Hepatocyte (in vitro differentiated cells): ENCODE measurements around the gene TMEM147. TPM values are rescaled to one million over a fixed set of nuclear protein-coding genes. Genes with fewer than 3 reads are reported as not detected.

Experiments used
- DNase-seq: peaks from one replicate; pipeline ENCODE4 v3.0.0-alpha.2; 2016; ENCODE audit warnings: low spot score
- H2AFZ ChIP-seq: fragments of 200-600 bp; sonication (generic); 2 replicates; pipeline ENCODE4 v1.6.0; 2016; ENCODE audit warnings: antibody characterized with exemption, mild to moderate bottlenecking
- H3K27ac ChIP-seq: fragments of 200-600 bp; sonication (generic); 2 replicates; pipeline ENCODE4 v1.5.1; 2016; ENCODE audit warnings: mild to moderate bottlenecking
- H3K27me3 ChIP-seq: fragments of 200-600 bp; sonication (generic); 2 replicates; pipeline ENCODE4 v1.6.1; 2016
- H3K36me3 ChIP-seq: fragments of 200-600 bp; sonication (generic); replicated peaks from 2 replicates; pipeline ENCODE4 v1.5.1; 2016; ENCODE audit warnings: low read depth; ENCODE audit not compliant: insufficient read depth
- H3K4me1 ChIP-seq: fragments of 200-600 bp; sonication (generic); 2 replicates; pipeline ENCODE4 v1.5.1; 2016; ENCODE audit warnings: mild to moderate bottlenecking, moderate library complexity; ENCODE audit not compliant: insufficient read depth
- H3K4me2 ChIP-seq: fragments of 200-600 bp; sonication (generic); 2 replicates; pipeline ENCODE4 v1.6.0; 2016
- H3K4me3 ChIP-seq: fragments of 200-600 bp; sonication (generic); 2 replicates; pipeline ENCODE4 v1.5.1; 2016; ENCODE audit warnings: mild to moderate bottlenecking
- H3K79me2 ChIP-seq: fragments of 200-600 bp; sonication (generic); 2 replicates; pipeline ENCODE4 v1.6.0; 2017; ENCODE audit warnings: mild to moderate bottlenecking
- H3K9me2 ChIP-seq: fragments of 200-600 bp; sonication (generic); replicated peaks from 2 replicates; pipeline ENCODE4 v1.6.0; 2017; ENCODE audit warnings: mild to moderate bottlenecking; ENCODE audit not compliant: insufficient read depth
- H3K9me3 ChIP-seq: fragments of 200-600 bp; sonication (generic); 2 replicates; pipeline ENCODE4 v1.5.1; 2016; ENCODE audit warnings: low read depth, mild to moderate bottlenecking
- H4K20me1 ChIP-seq: fragments of 200-600 bp; sonication (generic); 2 replicates; pipeline ENCODE4 v1.6.0; 2016; ENCODE audit warnings: mild to moderate bottlenecking; ENCODE audit not compliant: insufficient read depth, poor library complexity, severe bottlenecking
- EZH2 ChIP-seq: fragments of 200-600 bp; sonication (generic); IDR thresholded peaks from 2 replicates; pipeline ENCODE4 v1.6.1; 2016; ENCODE audit warnings: antibody characterized with exemption, mild to moderate bottlenecking, borderline replicate concordance
- EZH2phosphoT487 ChIP-seq: fragments of 200-600 bp; sonication (generic); IDR thresholded peaks from one replicate; pipeline ENCODE4 v1.6.1; 2018; ENCODE audit warnings: antibody characterized with exemption, mild to moderate bottlenecking, low read depth, moderate library complexity; ENCODE audit not compliant: unreplicated experiment, severe bottlenecking
- WGBS: methylation state at CpG from one replicate; pipeline ENCODE4 v1.1.6; 2016; ENCODE audit warnings: low lambda C conversion rate; ENCODE audit errors: missing lambda C conversion rate; 5-methylcytosine and 5-hydroxymethylcytosine counted together
- polyA plus RNA-seq: library from polyadenylated mRNA; unstranded; fragments of >200 nt; fragmentation: Nextera tagmentation; extraction: Ambion mirVana; gene quantifications from 2 replicates; pipeline ENCODE4 v1.2.1, GENCODE V29; 2016
- total RNA-seq: library from RNA; depleted of rRNA; stranded (reverse); fragments of >200 nt; gene quantifications from 2 replicates; pipeline ENCODE4 v1.2.3, GENCODE V29; 2014
- TF ChIP-seq, protein P1 (sequence below): fragments of 200-600 bp; sonication (generic); IDR thresholded peaks from 2 replicates; pipeline ENCODE4 v1.5.1; 2016; ENCODE audit warnings: antibody characterized with exemption, mild to moderate bottlenecking; ENCODE audit not compliant: poor library complexity

TMEM147 gene
- total and polyA plus RNA-seq, 2 experiments from 2014 or later, result 115 to 287 TPM

GRCh38 chr19:35512831-35513627, 32.4 kb upstream of the TMEM147 start:
- no peak for DNase-seq
- Histone ChIP-seq H3K4me2 (no peak overlapping the region), H3K27ac (no peak overlapping the region), H3K36me3 (no peaks in the 10 kb centered on the region), H3K4me3 (no peak overlapping the region), H3K27me3 (no peaks in the 10 kb centered on the region), H3K4me1 (peaks cover 3% of the 10 kb centered on the region), H2AFZ (no peak overlapping the region), H3K9me3 (no peaks in the 10 kb centered on the region), H3K9me2 (no peaks in the 10 kb centered on the region), H3K79me2 (peaks cover 6% of the 10 kb centered on the region), H4K20me1 (no peaks in the 10 kb centered on the region)
- TF ChIP-seq EZH2 (no peak), EZH2phosphoT487 (no peak)
- TF ChIP-seq, protein P1, sequence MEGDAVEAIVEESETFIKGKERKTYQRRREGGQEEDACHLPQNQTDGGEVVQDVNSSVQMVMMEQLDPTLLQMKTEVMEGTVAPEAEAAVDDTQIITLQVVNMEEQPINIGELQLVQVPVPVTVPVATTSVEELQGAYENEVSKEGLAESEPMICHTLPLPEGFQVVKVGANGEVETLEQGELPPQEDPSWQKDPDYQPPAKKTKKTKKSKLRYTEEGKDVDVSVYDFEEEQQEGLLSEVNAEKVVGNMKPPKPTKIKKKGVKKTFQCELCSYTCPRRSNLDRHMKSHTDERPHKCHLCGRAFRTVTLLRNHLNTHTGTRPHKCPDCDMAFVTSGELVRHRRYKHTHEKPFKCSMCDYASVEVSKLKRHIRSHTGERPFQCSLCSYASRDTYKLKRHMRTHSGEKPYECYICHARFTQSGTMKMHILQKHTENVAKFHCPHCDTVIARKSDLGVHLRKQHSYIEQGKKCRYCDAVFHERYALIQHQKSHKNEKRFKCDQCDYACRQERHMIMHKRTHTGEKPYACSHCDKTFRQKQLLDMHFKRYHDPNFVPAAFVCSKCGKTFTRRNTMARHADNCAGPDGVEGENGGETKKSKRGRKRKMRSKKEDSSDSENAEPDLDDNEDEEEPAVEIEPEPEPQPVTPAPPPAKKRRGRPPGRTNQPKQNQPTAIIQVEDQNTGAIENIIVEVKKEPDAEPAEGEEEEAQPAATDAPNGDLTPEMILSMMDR, result no peak
- 90% methylated on average over 15 of the region's 15 CpGs for WGBS

DNA sequence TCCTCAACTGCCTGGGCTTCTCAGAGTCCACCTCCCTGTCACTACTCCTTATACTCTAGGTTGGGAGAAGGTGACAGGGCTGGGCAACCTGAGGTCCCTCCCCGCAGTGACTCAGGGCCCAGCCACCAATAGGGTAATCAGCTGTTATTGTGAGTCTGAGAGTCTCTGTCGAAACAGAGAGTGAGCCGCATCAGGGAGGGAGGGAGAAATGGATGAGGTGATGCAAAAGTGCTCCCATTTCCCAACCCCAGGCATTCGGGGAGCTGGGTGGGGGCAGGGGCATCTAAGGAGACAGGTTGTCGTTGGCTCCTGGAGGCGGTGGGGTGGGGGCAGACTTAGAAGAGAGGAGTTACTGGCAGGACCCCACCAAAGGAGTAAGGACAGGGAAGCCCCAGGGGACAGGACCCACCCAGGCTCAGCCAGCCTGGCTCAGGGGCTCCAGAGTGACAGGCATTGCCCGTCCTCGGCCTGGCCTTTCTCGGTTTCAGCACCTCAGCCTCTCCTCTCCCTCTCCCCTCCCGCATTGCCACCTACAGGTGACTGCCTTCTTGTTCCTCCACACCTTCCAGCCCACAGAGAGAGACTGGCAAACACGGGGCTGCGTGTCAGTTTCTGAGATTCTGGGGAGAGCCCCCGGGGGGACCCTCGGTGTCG, 31.7 kb upstream of the TMEM147 start, which contains the start of gene DMKN:
Gene DMKN (minus strand): TSS at position 22 of the 654 bp plus-strand sequence. CDS start 174 bp downstream, outside the sequence.
- Histone ChIP-seq H3K36me3 (no peaks in the 10 kb centered on the region), H3K9me2 (no peaks in the 10 kb centered on the region), H3K4me2 (peak within 1 kb of the TSS; percentile 50), H3K4me1 (peaks cover 3% of the 10 kb centered on the region), H3K27me3 (no peaks in the 10 kb centered on the region), H2AFZ (no peak within 1 kb of the TSS), H3K9me3 (no peaks in the 10 kb centered on the region), H4K20me1 (no peaks in the 10 kb centered on the region), H3K4me3 (no peak within 1 kb of the TSS), H3K79me2 (no peaks in the 10 kb centered on the region), H3K27ac (no peak within 1 kb of the TSS)
- TF ChIP-seq, protein P1, result peak; percentile 20
- TF ChIP-seq EZH2, result no peak
- TF ChIP-seq EZH2phosphoT487, result no peak
- peak; percentile 56 for DNase-seq
- 26% methylated on average over 15 of the region's 15 CpGs for WGBS

- H3K9me3 ChIP-seq, result no peaks in the 10 kb centered on the region
- H3K27me3 ChIP-seq, result no peaks in the 10 kb centered on the region
- 30% methylated on average over 20 of the region's 20 CpGs for WGBS
- H3K79me2 ChIP-seq, result no peaks in the 10 kb centered on the region
- no peak overlapping the region for H3K27ac ChIP-seq
- no peak for TF ChIP-seq EZH2
- TF ChIP-seq, protein P1, result peak; percentile 0
- no peak for TF ChIP-seq EZH2phosphoT487
- peak; percentile 39 for DNase-seq
- no peaks in the 10 kb centered on the region for H4K20me1 ChIP-seq
- no peaks in the 10 kb centered on the region for H3K9me2 ChIP-seq
- H3K4me2 ChIP-seq, result peak overlapping the region; percentile 50
- H3K36me3 ChIP-seq, result no peaks in the 10 kb centered on the region
- H3K4me3 ChIP-seq, result no peak overlapping the region
- peaks cover 3% of the 10 kb centered on the region for H3K4me1 ChIP-seq
- H2AFZ ChIP-seq, result no peak overlapping the region
Measured at GRCh38 chr19:35514282-35514809, 31.1 kb upstream of the TMEM147 start.
